Tibial nerve (tissue), 4 donors: ENCODE results near the gene CAMTA1.

ENCODE experiments used
- CTCF ChIP-seq, 5 experiments: fragments of 200-600 bp in 3 of 5; fragments of 450-650 bp in 2 of 5; sonication (generic) in 3 of 5; IDR thresholded peaks; one replicate each; pipeline ENCODE4 v1.5.1; 2016 to 2019; ENCODE audit warnings: antibody characterized with exemption in 5 of 5, mild to moderate bottlenecking in 3 of 5, moderate library complexity in 2 of 5
- EP300 ChIP-seq, 2 donors: sonication (generic); formaldehyde crosslinking; IDR thresholded peaks; one replicate each; pipeline ENCODE4 v1.6.1; 2017; ENCODE audit warnings: antibody characterized with exemption in 2 of 2, mild to moderate bottlenecking in 1 of 2
- POLR2A ChIP-seq, 2 donors: fragments of 450-650 bp; IDR thresholded peaks; one replicate each; pipeline ENCODE4 v1.6.1; 2017; ENCODE audit warnings: antibody characterized with exemption in 2 of 2, mild to moderate bottlenecking in 2 of 2, moderate library complexity in 2 of 2

- TF ChIP-seq CTCF (IDR thresholded peaks at IDR 0.05) (no peak), POLR2A (IDR thresholded peaks at IDR 0.05) (no peak), EP300 (IDR thresholded peaks at IDR 0.05) (no peak)
Measured at GRCh38 chr1:7504438-7504720, 719.1 kb downstream of the CAMTA1 start.
